ENCODE measurements around the gene NUTF2.
"Not testable (repeated sequence)": the region's sequence is repeated elsewhere in the genome, so short reads cannot be mapped to it uniquely, and the experiment has no call there.

Gene NUTF2

DNA sequence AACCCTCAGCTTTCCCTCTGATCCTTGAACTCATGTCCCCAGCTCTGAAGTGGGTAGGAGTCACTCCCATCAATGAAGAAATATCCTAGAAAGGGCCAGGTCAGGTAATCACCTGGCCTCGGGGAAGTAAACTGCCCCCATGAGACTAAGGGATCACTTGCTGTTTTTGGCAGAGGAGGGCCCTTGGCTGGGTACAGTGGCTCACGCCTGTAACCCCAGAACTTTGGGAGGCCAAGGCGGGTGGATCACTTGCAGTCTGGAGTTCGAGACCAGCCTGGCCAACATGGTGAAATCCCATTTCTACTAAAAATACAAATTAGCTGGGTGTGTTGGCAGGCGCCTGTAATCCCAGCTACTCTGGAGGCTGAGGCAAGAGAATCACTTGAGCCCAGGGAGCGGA lies 17.3 kb downstream of the NUTF2 start:
- not testable (repeated sequence) for DNase-seq (ENCODE audit: low read depth)

GRCh38 chr16:67864594-67864993 lies 17.9 kb downstream of the NUTF2 start:
- no peak for DNase-seq (ENCODE audit: low read depth)

DNA sequence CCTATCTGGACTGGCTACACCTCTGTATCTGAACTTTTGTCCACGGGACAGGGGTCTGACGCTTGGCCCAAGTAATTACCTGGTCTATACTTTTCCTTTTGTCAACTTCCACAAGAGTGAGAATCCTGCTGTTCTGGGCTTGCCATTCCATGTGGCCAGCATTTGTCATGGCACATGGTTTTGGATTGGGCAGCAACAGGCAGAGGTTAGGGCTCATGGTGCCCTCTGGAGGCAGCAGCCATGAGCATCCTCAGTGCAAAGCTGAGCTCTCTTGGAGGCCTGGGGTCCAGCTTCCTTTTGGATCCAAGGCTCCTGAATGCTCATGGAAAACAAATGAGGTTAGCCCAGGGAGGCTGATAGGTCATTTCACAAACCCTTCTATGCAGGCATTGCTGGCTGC lies 18.6 kb downstream of the NUTF2 start:
- DNase-seq (ENCODE audit: low read depth), result no peak

DNA sequence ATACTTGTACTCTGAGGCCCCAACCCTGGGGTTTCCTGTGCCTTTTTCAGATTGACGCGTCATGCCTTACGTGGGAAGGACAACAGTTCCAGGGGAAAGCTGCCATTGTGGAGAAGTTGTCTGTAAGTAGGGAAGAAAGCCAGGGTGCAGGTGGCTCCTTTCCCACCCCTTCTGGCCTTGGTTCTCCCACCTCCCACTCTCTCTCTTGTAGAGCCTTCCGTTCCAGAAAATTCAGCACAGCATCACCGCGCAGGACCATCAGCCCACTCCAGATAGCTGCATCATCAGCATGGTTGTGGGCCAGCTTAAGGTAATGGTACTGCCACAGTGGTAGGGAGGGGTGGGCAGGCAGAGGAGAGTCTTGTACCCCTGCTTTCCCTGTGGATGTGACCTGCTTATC lies 21.6 kb downstream of the NUTF2 start:
- DNase-seq (ENCODE audit: low read depth), result no peak

GRCh38 chr16:67869653-67870052 lies 22.9 kb downstream of the NUTF2 start:
- DNase-seq (ENCODE audit: low read depth), result no peak

GRCh38 chr16:67871256-67871655 lies 24.5 kb downstream of the NUTF2 start:
- DNase-seq (ENCODE audit: low read depth), result no peak

- no peak for DNase-seq (ENCODE audit: low read depth)
These were observed 25.4 kb downstream of the NUTF2 start for GRCh38 chr16:67872131-67872630.

- peak; percentile 82 for DNase-seq (ENCODE audit: low read depth)
These were observed 26.1 kb downstream of the NUTF2 start, which contains the start of gene EDC4 for GRCh38 chr16:67872631-67873434. Gene EDC4 (plus strand): TSS chr16:67873052. CDS start chr16:67873262, 210 bp downstream.

- DNase-seq (ENCODE audit: low read depth), result no peak
These were observed 27.0 kb downstream of the NUTF2 start for GRCh38 chr16:67873435-67874370.

- no peak for DNase-seq (ENCODE audit: low read depth)
These were observed 27.6 kb downstream of the NUTF2 start for GRCh38 chr16:67874372-67874771.

DNA sequence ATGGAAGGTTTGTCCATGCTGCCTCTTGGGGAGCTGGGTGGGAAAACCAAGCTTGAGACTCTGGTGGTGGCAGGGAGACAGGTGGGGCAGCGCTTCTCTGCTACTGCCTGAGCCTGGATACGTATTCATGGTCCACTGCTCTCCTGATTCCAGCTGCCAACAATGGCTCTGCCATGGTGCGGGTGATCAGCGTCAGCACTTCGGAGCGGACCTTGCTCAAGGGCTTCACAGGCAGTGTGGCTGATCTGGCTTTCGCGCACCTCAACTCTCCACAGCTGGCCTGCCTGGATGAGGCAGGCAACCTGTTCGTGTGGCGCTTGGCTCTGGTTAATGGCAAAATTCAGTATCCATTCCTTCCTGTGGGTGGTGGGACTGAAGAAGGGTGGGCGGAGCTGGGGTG lies 30.3 kb downstream of the NUTF2 start:
- no peak for DNase-seq (ENCODE audit: low read depth)

DNA sequence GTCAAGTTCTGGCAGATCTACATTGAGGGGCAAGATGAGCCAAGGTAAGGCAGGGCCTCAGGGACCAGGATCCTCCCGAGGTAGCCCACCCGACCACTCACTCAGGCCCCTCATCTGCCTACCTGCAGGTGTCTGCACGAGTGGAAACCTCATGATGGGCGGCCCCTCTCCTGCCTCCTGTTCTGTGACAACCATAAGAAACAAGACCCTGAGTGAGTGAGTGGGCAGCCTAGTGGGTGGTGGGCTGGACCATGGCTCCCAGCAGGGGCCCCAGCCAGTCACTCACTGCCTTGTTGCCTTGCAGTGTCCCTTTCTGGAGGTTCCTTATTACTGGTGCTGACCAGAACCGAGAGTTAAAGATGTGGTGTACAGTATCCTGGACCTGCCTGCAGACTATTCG lies 31.5 kb downstream of the NUTF2 start:
- no peak for DNase-seq (ENCODE audit: low read depth)

GRCh38 chr16:67878846-67879245 lies 32.1 kb downstream of the NUTF2 start:
- DNase-seq (ENCODE audit: low read depth), result no peak

DNA sequence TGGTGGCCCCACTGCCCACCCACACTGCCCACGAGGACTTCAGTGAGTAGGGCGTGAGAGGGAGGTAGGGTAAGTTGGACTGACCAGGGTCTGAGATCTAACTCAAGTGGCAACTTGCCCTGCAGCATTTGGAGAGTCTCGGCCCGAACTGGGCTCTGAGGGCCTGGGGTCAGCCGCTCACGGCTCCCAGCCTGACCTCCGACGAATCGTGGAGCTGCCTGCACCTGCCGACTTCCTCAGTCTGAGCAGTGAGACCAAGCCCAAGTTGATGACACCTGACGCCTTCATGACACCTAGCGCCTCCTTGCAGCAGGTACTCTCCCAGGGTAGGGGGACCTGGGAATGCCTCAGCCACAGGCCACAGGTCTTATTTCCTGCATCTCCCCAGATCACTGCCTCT lies 32.7 kb downstream of the NUTF2 start:
- no peak for DNase-seq (ENCODE audit: low read depth)

DNA sequence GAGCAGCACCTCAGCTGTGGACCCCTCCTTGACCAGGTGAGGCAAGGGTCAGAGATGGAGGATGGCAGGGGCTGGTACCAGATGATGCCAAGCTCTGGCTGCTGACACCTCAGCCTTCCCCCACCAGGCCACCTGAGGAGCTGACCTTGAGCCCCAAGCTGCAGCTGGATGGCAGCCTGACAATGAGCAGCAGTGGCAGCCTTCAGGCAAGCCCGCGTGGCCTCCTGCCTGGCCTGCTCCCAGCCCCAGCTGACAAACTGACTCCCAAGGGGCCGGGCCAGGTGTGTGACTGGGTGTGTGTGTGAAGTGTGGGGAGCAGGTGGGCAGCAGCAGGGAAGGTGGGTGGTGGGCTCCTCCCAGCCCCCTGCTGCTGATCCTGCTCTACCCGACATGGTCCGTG lies 33.2 kb downstream of the NUTF2 start:
- no peak for DNase-seq (ENCODE audit: low read depth)

DNA sequence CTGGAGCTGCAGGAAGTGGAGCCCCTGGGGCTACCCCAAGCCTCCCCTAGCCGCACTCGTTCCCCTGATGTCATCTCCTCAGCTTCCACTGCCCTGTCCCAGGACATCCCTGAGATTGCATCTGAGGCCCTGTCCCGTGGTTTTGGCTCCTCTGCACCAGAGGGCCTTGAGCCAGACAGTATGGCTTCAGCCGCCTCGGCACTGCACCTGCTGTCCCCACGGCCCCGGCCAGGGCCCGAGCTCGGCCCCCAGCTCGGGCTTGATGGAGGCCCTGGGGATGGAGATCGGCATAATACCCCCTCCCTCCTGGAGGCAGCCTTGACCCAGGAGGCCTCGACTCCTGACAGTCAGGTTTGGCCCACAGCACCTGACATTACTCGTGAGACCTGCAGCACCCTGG lies 33.9 kb downstream of the NUTF2 start:
- DNase-seq (ENCODE audit: low read depth), result no peak

DNA sequence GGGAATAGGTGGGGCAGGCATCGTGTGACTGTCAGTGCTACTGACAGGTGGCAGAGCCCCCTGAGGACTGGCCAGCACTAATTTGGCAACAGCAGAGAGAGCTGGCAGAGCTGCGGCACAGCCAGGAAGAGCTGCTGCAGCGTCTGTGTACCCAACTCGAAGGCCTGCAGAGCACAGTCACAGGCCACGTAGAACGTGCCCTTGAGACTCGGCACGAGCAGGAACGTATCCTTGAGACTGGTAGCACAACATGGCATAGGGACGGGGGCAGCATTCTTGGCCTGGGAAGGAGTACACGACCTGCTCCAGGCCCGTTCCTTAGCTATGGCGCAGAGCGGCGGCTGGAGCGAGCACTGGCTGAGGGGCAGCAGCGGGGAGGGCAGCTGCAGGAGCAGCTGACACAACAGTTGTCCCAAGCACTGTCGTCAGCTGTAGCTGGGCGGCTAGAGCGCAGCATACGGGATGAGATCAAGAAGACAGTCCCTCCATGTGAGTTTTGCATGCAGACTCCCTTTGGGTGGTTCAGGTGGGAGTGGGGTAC lies 35.0 kb downstream of the NUTF2 start:
- DNase-seq (ENCODE audit: low read depth), result no peak

DNA sequence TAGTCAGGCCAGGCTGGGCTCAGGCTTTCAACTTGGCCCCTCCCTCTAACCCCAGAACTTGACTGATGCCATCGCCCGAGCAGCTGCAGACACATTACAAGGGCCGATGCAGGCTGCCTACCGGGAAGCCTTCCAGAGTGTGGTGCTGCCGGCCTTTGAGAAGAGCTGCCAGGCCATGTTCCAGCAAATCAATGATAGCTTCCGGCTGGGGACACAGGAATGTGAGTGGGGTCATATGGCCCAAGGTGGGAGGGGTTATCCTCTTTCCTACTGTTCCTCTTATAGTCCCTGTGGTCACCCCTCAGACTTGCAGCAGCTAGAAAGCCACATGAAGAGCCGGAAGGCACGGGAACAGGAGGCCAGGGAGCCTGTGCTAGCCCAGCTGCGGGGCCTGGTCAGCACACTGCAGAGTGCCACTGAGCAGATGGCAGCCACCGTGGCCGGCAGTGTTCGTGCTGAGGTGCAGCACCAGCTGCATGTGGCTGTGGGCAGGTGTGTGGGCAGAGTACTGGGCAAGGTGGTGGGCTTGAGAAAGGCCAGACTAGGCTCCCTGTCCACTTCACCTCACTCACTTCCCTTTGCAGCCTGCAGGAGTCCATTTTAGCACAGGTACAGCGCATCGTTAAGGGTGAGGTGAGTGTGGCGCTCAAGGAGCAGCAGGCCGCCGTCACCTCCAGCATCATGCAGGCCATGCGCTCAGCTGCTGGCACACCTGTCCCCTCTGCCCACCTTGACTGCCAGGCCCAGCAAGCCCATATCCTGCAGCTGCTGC lies 35.8 kb downstream of the NUTF2 start:
- DNase-seq (ENCODE audit: low read depth), result no peak

DNA sequence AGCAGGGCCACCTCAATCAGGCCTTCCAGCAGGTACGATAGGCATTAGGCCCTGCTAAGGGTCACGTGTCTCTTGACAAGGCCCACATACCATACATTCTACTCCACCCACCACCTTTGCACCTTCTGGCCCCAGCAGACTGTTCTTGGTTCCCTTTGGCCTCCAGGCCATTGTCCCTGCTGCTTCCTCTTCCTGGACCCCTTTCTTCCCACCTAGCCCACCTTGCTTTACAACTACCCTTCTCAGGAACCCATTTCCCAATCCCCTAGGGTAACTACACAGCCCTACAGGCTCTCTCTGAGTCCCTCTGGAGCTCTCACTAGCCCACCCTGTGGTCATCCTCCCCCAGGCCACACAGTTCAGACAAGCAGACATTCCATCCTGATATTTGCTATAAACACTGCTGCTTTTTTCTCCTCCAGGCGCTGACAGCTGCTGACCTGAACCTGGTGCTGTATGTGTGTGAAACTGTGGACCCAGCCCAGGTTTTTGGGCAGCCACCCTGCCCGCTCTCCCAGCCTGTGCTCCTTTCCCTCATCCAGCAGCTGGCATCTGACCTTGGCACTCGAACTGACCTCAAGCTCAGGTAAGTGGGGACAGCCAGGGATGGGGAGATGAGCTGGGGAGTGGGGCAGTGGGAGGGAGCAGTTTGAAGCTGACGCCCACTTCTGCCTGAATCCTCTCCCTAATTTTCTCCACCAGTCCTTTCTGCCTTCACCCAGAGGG lies 36.6 kb downstream of the NUTF2 start:
- no peak for DNase-seq (ENCODE audit: low read depth)

DNA sequence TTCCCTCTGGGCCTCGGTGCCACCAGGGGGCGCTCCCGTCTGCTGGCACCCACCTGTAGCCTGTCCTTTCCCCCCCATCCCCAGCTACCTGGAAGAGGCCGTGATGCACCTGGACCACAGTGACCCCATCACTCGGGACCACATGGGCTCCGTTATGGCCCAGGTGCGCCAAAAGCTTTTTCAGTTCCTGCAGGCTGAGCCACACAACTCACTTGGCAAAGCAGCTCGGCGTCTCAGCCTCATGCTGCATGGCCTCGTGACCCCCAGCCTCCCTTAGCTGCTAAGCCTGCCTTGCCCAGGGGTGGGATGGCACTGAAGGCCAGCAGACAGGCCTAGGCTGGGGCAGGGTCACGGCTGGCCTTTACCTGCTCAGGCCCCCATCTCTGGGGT lies 37.1 kb downstream of the NUTF2 start:
- peak; percentile 56 for DNase-seq (ENCODE audit: low read depth)

DNA sequence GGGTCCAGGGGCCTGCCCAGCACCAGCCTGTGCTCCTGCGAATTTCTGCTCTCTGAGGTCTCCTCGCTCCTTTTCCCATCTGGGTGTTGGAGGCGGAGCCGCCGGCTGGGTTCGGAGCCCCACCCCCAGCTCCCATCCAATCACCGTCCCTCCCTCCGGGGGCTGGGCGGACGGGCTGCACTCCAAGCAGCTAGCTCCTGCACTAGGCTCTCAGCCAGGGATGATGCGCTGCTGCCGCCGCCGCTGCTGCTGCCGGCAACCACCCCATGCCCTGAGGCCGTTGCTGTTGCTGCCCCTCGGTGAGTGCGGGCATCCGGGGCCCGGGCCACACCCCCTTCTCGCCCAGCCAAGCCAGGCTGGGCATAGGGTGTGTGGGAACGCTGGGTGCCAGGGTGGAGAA lies 38.0 kb downstream of the NUTF2 start, which contains the start of gene NRN1L:
NRN1L (plus strand) TSS at position 202 of the 400 bp plus-strand sequence; CDS start at position 221, 19 bp downstream.
- no peak for DNase-seq (ENCODE audit: low read depth)

All from stimulated activated CD8-positive, alpha-beta memory T cell treated with anti-CD3 and anti-CD28 coated beads, Interleukin-7, amount 100 ng/mL, for 24 hours (primary cell).